GM10248 (cell line): ENCODE measurements around the gene MLXIPL.
"Not testable (repeated sequence)": the region's sequence is repeated elsewhere in the genome, so short reads cannot be mapped to it uniquely, and the experiment has no call there.

Experiments
- CTCF ChIA-PET: fragments of 300-600 bp; sonication (Branson Sonifier 250); formaldehyde crosslinking; extraction: SDS; loops from one replicate; lab custom pipeline; 2021; ENCODE audit warnings: antibody characterized with exemption; lab: Yijun Ruan, JAX
- POLR2A ChIA-PET: fragments of 350-650 bp; sonication (Branson Sonifier 250); formaldehyde crosslinking; extraction: SDS; loops from one replicate; lab custom pipeline; 2020; ENCODE audit warnings: antibody characterized with exemption; lab: Yijun Ruan, JAX
- DNase-seq: peaks from one replicate; pipeline ENCODE4 v3.0.0; 2012; ENCODE audit errors: extremely low spot score
- CTCF ChIP-seq: IDR thresholded peaks from 2 replicates; pipeline ENCODE4 v1.5.1; 2012; ENCODE audit warnings: mild to moderate bottlenecking, low read depth; ENCODE audit errors: extremely low read depth, missing control alignments, control extremely low read depth

Gene MLXIPL

GRCh38 chr7:73596191-73597065 is 27.9 kb downstream of the MLXIPL start:
- CTCF ChIA-PET, result interaction anchor here (1.1 to 3.1 kb wide), 3 partner anchors 10 to 11 kb away, joined by 3 to 12 read pairs (median 4); no protein-coding TSS in a partner anchor
- DNase-seq, result no peak

DNA sequence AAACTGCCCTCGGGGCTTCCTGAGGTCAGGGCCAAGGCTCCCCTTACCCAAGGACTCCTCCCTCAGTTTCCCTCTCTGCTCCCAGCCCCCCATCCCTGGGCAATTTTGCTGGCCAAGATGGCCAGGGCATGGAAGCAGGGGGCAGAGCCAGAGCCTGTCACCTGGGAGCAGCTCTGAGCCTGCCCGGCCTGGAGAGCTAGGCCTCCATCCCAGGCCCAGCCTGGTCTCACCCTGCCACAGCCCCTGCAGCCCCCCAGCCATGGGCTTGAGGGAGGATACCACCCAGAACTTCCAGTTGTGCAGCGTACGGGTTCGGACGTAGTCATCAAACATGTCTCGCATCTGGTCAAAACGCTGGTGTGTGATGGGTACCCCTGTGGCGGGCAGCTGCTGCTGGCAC is 29.0 kb downstream of the MLXIPL start:
- ChIA-PET POLR2A (no interaction called here), CTCF (interaction anchor here (1.1 to 3.1 kb wide), 3 partner anchors 9 to 12 kb away, joined by 3 to 12 read pairs (median 4); no protein-coding TSS in a partner anchor)
- DNase-seq, result no peak
- TF ChIP-seq CTCF, result no peak

More at GRCh38 chr7:73596191-73597065, 27.9 kb downstream of the MLXIPL start:
- TF ChIP-seq CTCF, result no peak
- POLR2A ChIA-PET, result no interaction called here

- CTCF ChIA-PET, result interaction anchor here (1.5 to 2.1 kb wide), 2 partner anchors 14 to 142 kb away, joined by 5 to 8 read pairs; no protein-coding TSS in a partner anchor
- DNase-seq, result no peak
- TF ChIP-seq CTCF, result no peak
- POLR2A ChIA-PET, result no interaction called here
Observed at GRCh38 chr7:73593207-73594045, 30.9 kb downstream of the MLXIPL start.

GRCh38 chr7:73586911-73587310 is 37.4 kb downstream of the MLXIPL start:
- CTCF ChIA-PET, result interaction anchor here (1.0 to 6.6 kb wide), 3 partner anchors 9 to 138 kb away, joined by 4 to 55 read pairs (median 6); no protein-coding TSS in a partner anchor
- TF ChIP-seq CTCF, result no peak

GRCh38 chr7:73585196-73585595 is 39.1 kb downstream of the MLXIPL start:
- TF ChIP-seq CTCF, result no peak
- CTCF ChIA-PET, result interaction anchor here (0.9 to 6.6 kb wide), 3 partner anchors 11 to 817 kb away, joined by 3 to 55 read pairs (median 3); no protein-coding TSS in a partner anchor
- POLR2A ChIA-PET, result interaction anchor here (0.6 kb wide), 1 partner anchor 953 kb away, joined by 6 read pairs; no protein-coding TSS in a partner anchor
- no peak for DNase-seq

More at GRCh38 chr7:73586911-73587310, 37.4 kb downstream of the MLXIPL start:
- DNase-seq, result no peak
- POLR2A ChIA-PET, result no interaction called here

- no peak for DNase-seq
- TF ChIP-seq CTCF, result no peak
- CTCF ChIA-PET, result interaction anchor here (0.8 to 6.6 kb wide), 2 partner anchors 24 to 38 kb away, joined by 3 to 55 read pairs; no protein-coding TSS in a partner anchor
- POLR2A ChIA-PET, result no interaction called here
Observed at GRCh38 chr7:73582664-73583202, 41.6 kb downstream of the MLXIPL start.

GRCh38 chr7:73581006-73581405 is 43.3 kb downstream of the MLXIPL start:
- DNase-seq, CTCF ChIA-PET: not testable (repeated sequence)
- POLR2A ChIA-PET, result interaction anchor here (0.7 kb wide), 1 partner anchor 519 kb away, joined by 4 read pairs; no protein-coding TSS in a partner anchor
